Activated naive CD8-positive, alpha-beta T cell (primary cell): ENCODE results near the gene SETD3.

Source experiments
- H3K27ac Mint-ChIP-seq: one replicate; pipeline ENCODE4 v1.8.0; 2021; ENCODE audit warnings: mixed read lengths
- H3K27me3 Mint-ChIP-seq: one replicate; pipeline ENCODE4 v1.8.0; 2021; ENCODE audit warnings: mixed read lengths
- H3K36me3 Mint-ChIP-seq: one replicate; pipeline ENCODE4 v1.8.0; 2021; ENCODE audit warnings: mixed read lengths
- H3K4me1 Mint-ChIP-seq: one replicate; pipeline ENCODE4 v1.8.0; 2021; ENCODE audit warnings: low read depth, mixed read lengths
- H3K4me3 Mint-ChIP-seq: one replicate; pipeline ENCODE4 v1.8.0; 2021; ENCODE audit warnings: mild to moderate bottlenecking, mixed read lengths
- H3K9me3 Mint-ChIP-seq: one replicate; pipeline ENCODE4 v1.8.0; 2021; ENCODE audit warnings: low read depth, mixed read lengths

SETD3 gene

DNA sequence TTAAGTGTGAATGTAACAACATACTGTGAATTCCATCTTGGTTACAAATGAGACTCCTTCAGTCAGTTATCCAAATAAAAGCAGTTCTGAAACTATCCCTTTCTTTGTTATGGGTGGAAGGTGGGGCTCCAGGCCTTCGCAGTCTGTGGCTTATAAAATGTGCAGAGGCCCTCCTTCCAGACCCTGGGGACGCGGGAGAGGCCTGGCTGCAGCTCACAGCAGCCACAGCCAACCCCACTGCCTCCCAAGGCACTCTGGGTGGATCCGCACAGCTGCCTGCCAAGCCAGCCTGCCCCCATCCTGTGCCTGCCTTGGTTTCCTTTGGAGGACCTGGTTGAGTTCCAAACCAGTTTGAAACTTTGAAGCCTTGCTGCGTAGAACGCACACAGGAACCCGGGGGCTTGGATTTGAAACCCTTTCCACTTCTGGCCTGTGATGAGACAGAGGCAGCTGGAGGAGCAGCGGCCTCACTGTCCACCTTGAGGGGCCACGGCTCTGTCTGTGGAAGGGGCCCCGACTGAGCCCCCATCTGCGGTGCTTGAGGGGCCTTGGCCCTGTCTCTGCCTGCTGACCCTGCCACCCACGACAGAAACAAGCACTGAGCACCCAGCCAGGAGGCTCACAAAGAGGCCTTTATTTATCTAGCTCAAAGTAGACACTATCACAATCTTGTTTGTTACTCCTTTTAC lies 30.9 kb upstream of the SETD3 start:
- no peak overlapping the region for H3K4me3 Mint-ChIP-seq
- no peaks in the 10 kb centered on the region for H3K36me3 Mint-ChIP-seq
- H3K4me1 Mint-ChIP-seq: no peaks in the 10 kb centered on the region

GRCh38 chr14:99510556-99511139 lies 30.0 kb upstream of the SETD3 start:
- Mint-ChIP-seq H3K36me3 (no peaks in the 10 kb centered on the region), H3K9me3 (no peaks in the 10 kb centered on the region), H3K4me1 (no peaks in the 10 kb centered on the region), H3K27me3 (no peaks in the 10 kb centered on the region), H3K27ac (no peak overlapping the region), H3K4me3 (no peak overlapping the region)

More for the DNA sequence above, 30.9 kb upstream of the SETD3 start:
- Mint-ChIP-seq H3K27me3 (no peaks in the 10 kb centered on the region), H3K9me3 (no peaks in the 10 kb centered on the region), H3K27ac (no peak overlapping the region)

DNA sequence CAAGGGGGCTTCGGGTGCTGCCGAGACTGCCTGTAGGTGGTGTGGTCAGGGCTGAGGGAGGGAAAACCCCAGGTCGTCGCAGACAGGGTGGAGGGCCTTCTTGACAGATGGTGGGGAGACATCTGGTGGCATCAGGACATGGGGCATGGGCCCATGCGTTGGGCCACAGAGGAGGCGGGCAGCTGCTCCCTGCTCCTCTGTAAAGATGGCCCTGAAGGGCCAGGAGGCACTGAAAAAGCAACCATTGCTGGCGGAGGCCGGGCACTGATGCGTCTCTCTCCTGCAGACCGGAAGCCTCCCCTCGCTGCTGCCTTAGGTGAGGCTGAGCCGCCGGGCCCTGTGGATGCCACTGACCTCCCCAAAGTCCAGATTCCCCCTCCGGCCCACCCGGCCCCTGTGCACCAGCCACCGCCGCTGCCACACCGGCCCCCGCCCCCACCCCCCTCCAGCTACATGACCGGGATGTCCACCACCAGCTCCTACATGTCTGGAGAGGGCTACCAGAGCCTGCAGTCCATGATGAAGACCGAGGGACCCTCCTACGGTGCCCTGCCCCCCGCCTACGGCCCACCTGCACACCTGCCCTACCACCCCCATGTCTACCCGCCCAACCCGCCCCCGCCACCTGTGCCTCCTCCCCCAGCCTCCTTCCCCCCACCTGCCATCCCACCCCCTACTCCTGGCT lies 29.4 kb upstream of the SETD3 start:
- Mint-ChIP-seq H3K27ac (no peak overlapping the region), H3K36me3 (peaks cover 2% of the 10 kb centered on the region)

DNA sequence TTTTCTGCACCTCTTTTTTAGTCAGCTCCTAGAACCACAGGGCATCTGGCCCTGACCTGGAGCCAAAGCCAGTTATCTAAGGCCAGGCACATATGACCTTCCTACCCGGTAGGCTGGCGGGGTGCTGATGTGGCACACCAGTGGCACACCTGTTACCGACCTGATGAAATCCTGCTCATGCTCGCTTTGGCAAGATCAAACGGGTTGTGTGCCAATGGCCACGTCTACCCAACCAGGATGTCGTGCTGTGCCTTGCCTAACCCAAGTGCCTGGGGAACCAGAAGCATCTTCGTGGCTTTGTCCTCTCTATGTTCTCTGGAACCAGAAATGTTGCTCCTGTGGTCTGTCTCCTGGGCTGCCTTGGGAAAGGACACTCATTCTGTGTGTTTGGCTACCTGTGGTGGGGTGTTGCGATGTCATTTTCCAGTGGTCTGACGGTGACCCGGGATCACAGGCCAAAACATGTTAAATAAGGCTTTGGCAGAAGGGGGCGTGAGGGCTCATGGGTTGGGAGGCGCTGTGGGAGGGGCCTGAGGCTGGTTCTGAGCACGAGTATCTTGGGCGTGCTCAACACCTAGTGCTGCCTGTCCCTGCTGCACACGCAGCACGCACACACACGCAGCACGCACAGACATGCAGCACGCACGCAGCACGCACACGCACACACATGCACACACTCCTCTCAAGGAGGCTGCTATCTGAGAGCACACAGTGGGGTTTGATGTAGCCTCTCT lies 28.4 kb upstream of the SETD3 start:
- Mint-ChIP-seq H3K4me3 (no peak overlapping the region), H3K9me3 (no peaks in the 10 kb centered on the region), H3K27ac (no peak overlapping the region), H3K36me3 (peaks cover 6% of the 10 kb centered on the region), H3K27me3 (no peaks in the 10 kb centered on the region), H3K4me1 (no peaks in the 10 kb centered on the region)

More for the DNA sequence above, 29.4 kb upstream of the SETD3 start:
- no peaks in the 10 kb centered on the region for H3K27me3 Mint-ChIP-seq
- H3K4me1 Mint-ChIP-seq: no peaks in the 10 kb centered on the region
- no peaks in the 10 kb centered on the region for H3K9me3 Mint-ChIP-seq
- no peak overlapping the region for H3K4me3 Mint-ChIP-seq

GRCh38 chr14:99507860-99508640 lies 27.4 kb upstream of the SETD3 start:
- Mint-ChIP-seq H3K27ac (no peak overlapping the region), H3K9me3 (no peaks in the 10 kb centered on the region), H3K27me3 (no peaks in the 10 kb centered on the region), H3K4me1 (no peaks in the 10 kb centered on the region), H3K4me3 (no peak overlapping the region), H3K36me3 (peaks cover 6% of the 10 kb centered on the region)

- Mint-ChIP-seq H3K27me3 (no peaks in the 10 kb centered on the region), H3K9me3 (no peaks in the 10 kb centered on the region), H3K4me3 (no peak overlapping the region), H3K27ac (no peak overlapping the region), H3K4me1 (no peaks in the 10 kb centered on the region), H3K36me3 (peaks cover 6% of the 10 kb centered on the region)
These were observed 25.6 kb upstream of the SETD3 start for GRCh38 chr14:99506276-99506675.

- Mint-ChIP-seq H3K27me3 (no peaks in the 10 kb centered on the region), H3K9me3 (no peaks in the 10 kb centered on the region), H3K4me3 (no peak overlapping the region), H3K27ac (no peak overlapping the region), H3K4me1 (no peaks in the 10 kb centered on the region), H3K36me3 (peaks cover 6% of the 10 kb centered on the region)
These were observed 24.4 kb upstream of the SETD3 start for GRCh38 chr14:99505089-99505488.

DNA sequence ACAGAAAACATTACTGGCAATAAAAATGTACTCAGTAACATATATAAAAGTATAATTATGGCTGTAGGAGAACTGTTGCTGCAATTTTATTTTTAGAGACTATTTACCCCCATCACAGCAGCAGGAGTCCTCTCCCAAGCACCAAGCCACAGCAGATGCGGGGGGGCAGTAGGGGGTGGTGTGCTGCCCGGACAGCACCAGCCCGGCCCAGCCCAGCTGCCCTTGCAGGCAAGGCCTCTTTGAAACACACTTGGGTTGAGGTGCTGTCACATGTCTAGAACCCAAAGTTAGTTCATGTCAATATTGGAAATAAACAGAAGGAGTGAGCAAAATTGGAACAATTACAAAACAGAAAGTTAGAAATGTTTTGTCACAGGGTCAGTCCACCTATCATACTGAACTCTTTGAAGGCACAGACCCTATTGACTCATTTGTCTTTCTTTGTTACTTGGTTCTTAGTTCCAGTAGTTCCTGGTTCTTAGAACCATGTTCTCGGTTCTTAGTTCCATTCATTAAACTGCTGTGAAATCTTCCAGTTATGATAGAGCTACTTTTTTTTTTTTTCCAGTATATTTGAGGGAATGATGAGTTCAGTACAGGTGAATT lies 23.3 kb upstream of the SETD3 start:
- Mint-ChIP-seq H3K27me3 (no peaks in the 10 kb centered on the region), H3K27ac (no peak overlapping the region), H3K36me3 (peaks cover 6% of the 10 kb centered on the region), H3K4me1 (no peaks in the 10 kb centered on the region), H3K9me3 (no peaks in the 10 kb centered on the region), H3K4me3 (no peak overlapping the region)

- H3K4me1 Mint-ChIP-seq: no peaks in the 10 kb centered on the region
- no peak overlapping the region for H3K27ac Mint-ChIP-seq
- no peaks in the 10 kb centered on the region for H3K9me3 Mint-ChIP-seq
- H3K27me3 Mint-ChIP-seq: no peaks in the 10 kb centered on the region
- no peak overlapping the region for H3K4me3 Mint-ChIP-seq
- H3K36me3 Mint-ChIP-seq: peaks cover 6% of the 10 kb centered on the region
These were observed 22.3 kb upstream of the SETD3 start for GRCh38 chr14:99502989-99503421.

GRCh38 chr14:99497894-99498293 lies 17.2 kb upstream of the SETD3 start:
- Mint-ChIP-seq H3K36me3 (peaks cover 9% of the 10 kb centered on the region), H3K4me1 (peaks cover 4% of the 10 kb centered on the region), H3K27me3 (no peaks in the 10 kb centered on the region), H3K4me3 (no peak overlapping the region), H3K27ac (no peak overlapping the region), H3K9me3 (no peaks in the 10 kb centered on the region)

DNA sequence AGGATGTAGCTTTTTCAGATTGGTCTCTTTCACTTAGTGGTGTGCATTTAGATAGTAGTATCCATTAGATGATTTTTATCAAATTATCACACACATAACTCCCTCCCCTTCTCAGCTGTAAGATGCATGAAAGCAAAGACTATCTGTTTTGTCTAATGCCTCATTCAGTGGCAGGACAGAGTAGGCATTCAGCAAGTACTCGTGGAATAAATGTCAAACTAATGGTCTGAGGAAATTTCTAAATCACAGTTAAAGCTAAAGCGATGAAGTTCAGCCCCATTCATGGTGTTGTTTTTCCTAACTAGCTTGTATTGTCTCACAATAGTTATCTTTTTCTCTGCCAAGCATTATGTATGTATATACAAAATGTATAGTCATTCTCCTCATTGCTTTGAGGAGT lies 16.7 kb upstream of the SETD3 start:
- H3K27me3 Mint-ChIP-seq: no peaks in the 10 kb centered on the region
- no peak overlapping the region for H3K4me3 Mint-ChIP-seq
- peaks cover 5% of the 10 kb centered on the region for H3K4me1 Mint-ChIP-seq
- no peaks in the 10 kb centered on the region for H3K9me3 Mint-ChIP-seq
- peaks cover 9% of the 10 kb centered on the region for H3K36me3 Mint-ChIP-seq
- H3K27ac Mint-ChIP-seq: no peak overlapping the region

- H3K36me3 Mint-ChIP-seq: no peaks in the 10 kb centered on the region
- no peaks in the 10 kb centered on the region for H3K9me3 Mint-ChIP-seq
- no peak overlapping the region for H3K4me3 Mint-ChIP-seq
- peaks cover 69% of the 10 kb centered on the region for H3K4me1 Mint-ChIP-seq
- H3K27me3 Mint-ChIP-seq: no peaks in the 10 kb centered on the region
- no peak overlapping the region for H3K27ac Mint-ChIP-seq
These were observed 3.4 kb upstream of the SETD3 start for GRCh38 chr14:99484106-99484505.

- Mint-ChIP-seq H3K9me3 (no peaks in the 10 kb centered on the region), H3K36me3 (no peaks in the 10 kb centered on the region)
These were observed 1.1 kb upstream of the SETD3 start for GRCh38 chr14:99481745-99482099.

More at GRCh38 chr14:99481745-99482099, 1.1 kb upstream of the SETD3 start:
- H3K4me1 Mint-ChIP-seq: peaks cover 68% of the 10 kb centered on the region
- peak overlapping the region; percentile 98 for H3K27ac Mint-ChIP-seq
- H3K4me3 Mint-ChIP-seq: peak overlapping the region; percentile 98
- H3K27me3 Mint-ChIP-seq: no peaks in the 10 kb centered on the region
